Right atrium auricular region (tissue), 2 donors: ENCODE data around the gene PROZ. TPM values are rescaled to one million over a fixed set of nuclear protein-coding genes. Genes with fewer than 3 reads are reported as not detected.

ENCODE experiments used
- DNase-seq: peaks from one replicate; pipeline ENCODE4 v3.0.0-alpha.2; 2019; ENCODE audit warnings: low spot score
- H3K27ac ChIP-seq, 2 donors: fragments of 200-600 bp; sonication (generic); 1 replicate in 1 of 2; 2 replicates in 1 of 2; pipeline ENCODE4 v1.5.1; 2016 to 2019
- H3K27me3 ChIP-seq, 2 donors: fragments of 200-600 bp; sonication (generic); one replicate each; pipeline versions ENCODE4 v1.5.1 to v1.6.0; 2017 to 2019
- H3K36me3 ChIP-seq: fragments of 200-600 bp; sonication (generic); one replicate; pipeline ENCODE4 v1.5.1; 2016
- H3K4me1 ChIP-seq, 2 donors: fragments of 200-600 bp; sonication (generic); one replicate each; pipeline versions ENCODE4 v1.5.1 to v1.6.0; 2017 to 2019
- H3K4me3 ChIP-seq, 2 donors: fragments of 200-600 bp; sonication (generic); 1 replicate in 1 of 2; 2 replicates in 1 of 2; pipeline ENCODE4 v1.5.1; 2017 to 2019; ENCODE audit warnings: mild to moderate bottlenecking in 1 of 2, moderate library complexity in 1 of 2
- H3K9me3 ChIP-seq, 2 donors: fragments of 200-600 bp; sonication (generic); one replicate each; pipeline ENCODE4 v1.5.1; 2019
- CTCF ChIP-seq, 2 donors: fragments of 200-600 bp; sonication (generic); IDR thresholded peaks; one replicate each; pipeline ENCODE4 v1.5.1; 2019; ENCODE audit warnings: antibody characterized with exemption in 2 of 2
- total RNA-seq, 2 donors: library from RNA; depleted of rRNA; stranded (reverse); fragments of >200 nt; gene quantifications; one replicate each; pipeline ENCODE4 v1.1.0, GENCODE V29; 2016

Gene PROZ
- total RNA-seq, 2 donors from 2014 or later, result not detected

GRCh38 chr13:113140677-113141600 lies 17.5 kb upstream of the PROZ start:
- no peak overlapping the region for H3K27ac ChIP-seq
- TF ChIP-seq CTCF (IDR thresholded peaks at IDR 0.05), result no peak
- no peak for DNase-seq
- H3K4me1 ChIP-seq, result no peaks in the 10 kb centered on the region
- H3K4me3 ChIP-seq, result no peak overlapping the region
- H3K36me3 ChIP-seq, result no peaks in the 10 kb centered on the region
- no peaks in the 10 kb centered on the region for H3K27me3 ChIP-seq
- no peaks in the 10 kb centered on the region for H3K9me3 ChIP-seq

GRCh38 chr13:113141601-113141970 lies 16.9 kb upstream of the PROZ start:
- Histone ChIP-seq H3K36me3 (no peaks in the 10 kb centered on the region), H3K9me3 (no peaks in the 10 kb centered on the region), H3K27ac (no peak overlapping the region), H3K4me3 (no peak overlapping the region), H3K4me1 (no peaks in the 10 kb centered on the region), H3K27me3 (no peaks in the 10 kb centered on the region)
- DNase-seq, result no peak
- no peak for TF ChIP-seq CTCF (IDR thresholded peaks at IDR 0.05)

- H3K36me3 ChIP-seq, result no peaks in the 10 kb centered on the region
- no peaks in the 10 kb centered on the region for H3K27me3 ChIP-seq
- no peaks in the 10 kb centered on the region for H3K9me3 ChIP-seq
- no peak overlapping the region for H3K27ac ChIP-seq
- H3K4me1 ChIP-seq, result no peaks in the 10 kb centered on the region
- no peak overlapping the region for H3K4me3 ChIP-seq
- TF ChIP-seq CTCF (IDR thresholded peaks at IDR 0.05), result no peak
- DNase-seq, result no peak
Observed at GRCh38 chr13:113142876-113143275, 15.6 kb upstream of the PROZ start.

DNA sequence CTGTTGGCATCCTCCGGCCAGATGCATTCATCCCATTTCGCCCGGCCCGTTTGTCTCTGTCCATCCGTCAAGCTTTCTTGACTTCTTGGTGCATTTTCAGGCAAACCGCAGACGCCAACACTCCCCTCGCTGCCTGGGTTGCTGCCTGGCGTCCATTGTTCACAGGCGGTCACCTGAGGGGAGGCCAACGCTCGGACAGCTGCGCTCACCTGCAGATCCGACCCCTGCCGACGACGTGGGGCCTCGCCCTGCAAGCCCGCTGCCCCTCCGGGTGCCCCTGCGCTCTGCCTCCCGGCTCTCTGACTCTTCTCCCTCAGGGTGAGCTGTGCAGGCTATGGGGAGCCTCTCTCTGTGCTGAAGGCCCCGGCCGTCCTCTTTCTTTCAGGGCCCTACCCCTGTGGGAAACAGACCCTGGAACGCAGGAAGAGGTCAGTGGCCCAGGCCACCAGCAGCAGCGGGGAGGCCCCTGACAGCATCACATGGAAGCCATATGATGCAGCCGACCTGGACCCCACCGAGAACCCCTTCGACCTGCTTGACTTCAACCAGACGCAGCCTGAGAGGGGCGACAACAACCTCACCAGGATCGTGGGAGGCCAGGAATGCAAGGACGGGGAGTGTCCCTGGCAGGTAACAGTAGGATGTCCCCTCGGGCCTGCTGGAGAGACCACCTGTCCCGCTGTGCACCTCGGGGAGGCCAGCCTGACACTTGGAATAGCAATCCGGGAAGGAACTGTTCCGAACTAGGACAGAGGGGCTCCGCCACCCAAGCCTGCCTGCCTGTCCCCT lies 14.8 kb upstream of the PROZ start:
- no peak overlapping the region for H3K4me3 ChIP-seq
- no peak overlapping the region for H3K27ac ChIP-seq
- no peaks in the 10 kb centered on the region for H3K9me3 ChIP-seq
- no peaks in the 10 kb centered on the region for H3K27me3 ChIP-seq
- no peak for TF ChIP-seq CTCF (IDR thresholded peaks at IDR 0.05)
- DNase-seq, result no peak
- no peaks in the 10 kb centered on the region for H3K4me1 ChIP-seq
- no peaks in the 10 kb centered on the region for H3K36me3 ChIP-seq

DNA sequence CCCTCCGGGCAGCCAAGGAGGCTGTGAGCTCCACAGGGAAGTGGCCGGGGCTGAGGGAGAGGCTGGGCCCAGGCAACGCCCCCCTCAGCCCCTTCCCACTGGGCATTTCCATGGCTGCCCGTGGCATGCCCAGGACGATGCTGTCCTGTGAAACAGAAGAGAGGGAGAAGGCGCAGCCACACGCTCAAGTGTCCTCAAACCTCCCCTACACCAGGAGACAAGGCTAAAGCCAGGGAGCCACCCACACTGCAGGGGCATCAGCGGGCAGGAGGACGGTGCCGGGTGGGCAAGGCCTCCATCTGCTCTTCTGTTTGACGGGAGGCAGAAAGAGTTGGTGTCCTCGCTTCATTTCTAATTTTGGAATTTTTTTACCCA lies 14.2 kb upstream of the PROZ start:
- Histone ChIP-seq H3K9me3 (no peaks in the 10 kb centered on the region), H3K4me1 (no peaks in the 10 kb centered on the region), H3K27me3 (no peaks in the 10 kb centered on the region), H3K36me3 (no peaks in the 10 kb centered on the region), H3K4me3 (no peak overlapping the region), H3K27ac (no peak overlapping the region)
- TF ChIP-seq CTCF (IDR thresholded peaks at IDR 0.05), result no peak
- DNase-seq, result no peak
